GM18907 (cell line): Measurements from ENCODE around the gene PLEKHH2.
"Not testable (repeated sequence)": the region's sequence is repeated elsewhere in the genome, so short reads cannot be mapped to it uniquely, and the experiment has no call there.

Experiments used
- ATAC-seq: cut with Tn5 transposase; IDR thresholded peaks from one replicate; pipeline ENCODE4 v1.9.1; 2021; ENCODE audit warnings: mild to moderate bottlenecking, moderate library complexity; ENCODE audit not compliant: unreplicated experiment

Gene PLEKHH2

DNA sequence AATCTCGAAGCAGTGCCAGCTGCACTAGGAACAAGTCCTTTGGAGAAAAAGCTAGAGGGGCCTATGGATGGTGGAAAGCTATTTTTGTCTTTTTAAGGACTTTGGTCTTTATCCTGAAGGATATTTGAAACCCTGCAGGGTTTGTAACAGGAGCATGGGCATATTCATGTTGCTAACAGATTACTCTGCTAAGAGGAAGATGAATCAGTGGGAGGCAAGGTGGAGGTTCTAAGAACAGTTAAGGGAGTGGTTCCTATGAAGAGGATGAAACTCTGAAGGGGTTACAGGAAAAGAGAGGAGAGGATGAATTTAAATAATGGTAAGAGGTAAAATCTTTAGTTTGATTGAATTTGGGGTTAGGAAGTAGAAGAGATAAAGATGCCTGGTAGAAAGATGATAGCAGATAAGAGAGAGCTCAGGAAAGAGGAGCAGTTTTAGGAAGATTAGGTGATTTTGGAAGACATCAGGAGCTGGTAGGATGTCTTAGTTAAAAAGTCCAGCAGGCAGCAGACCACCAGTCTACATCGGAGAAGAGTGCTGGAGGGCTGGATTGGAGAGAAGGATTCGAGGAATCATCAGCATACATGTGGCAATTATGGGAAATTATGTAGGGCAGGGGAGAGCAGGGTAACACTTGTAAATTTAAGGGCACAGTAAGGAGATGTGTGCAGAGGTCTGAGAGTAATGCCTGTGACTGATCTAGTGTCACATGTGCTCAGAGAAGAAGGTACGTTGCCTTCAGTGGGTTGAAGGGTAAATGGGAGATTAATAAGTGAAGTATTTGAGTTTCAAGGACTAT, 78.4 kb downstream of the PLEKHH2 start:
- no peak for ATAC-seq

DNA sequence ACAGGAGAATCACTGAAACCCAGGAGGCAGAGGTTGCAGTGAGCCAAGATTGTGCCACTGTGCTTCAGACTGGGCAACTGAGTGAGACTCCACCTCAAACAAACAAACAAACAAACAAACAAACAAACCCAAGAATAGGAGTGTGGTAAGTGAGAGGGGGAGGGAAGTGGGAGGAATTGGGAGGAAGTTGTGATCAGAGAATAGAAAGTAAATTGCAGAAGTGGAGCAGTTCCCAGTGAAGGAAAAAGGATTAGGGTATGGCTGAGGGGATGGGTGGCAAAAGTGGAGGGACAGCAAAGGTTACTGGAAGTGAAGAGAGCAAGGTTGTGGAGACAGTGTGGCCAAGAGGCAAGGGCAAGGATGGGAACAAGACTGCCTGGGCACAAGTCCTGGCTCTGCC, 80.3 kb downstream of the PLEKHH2 start:
- ATAC-seq, result no peak

DNA sequence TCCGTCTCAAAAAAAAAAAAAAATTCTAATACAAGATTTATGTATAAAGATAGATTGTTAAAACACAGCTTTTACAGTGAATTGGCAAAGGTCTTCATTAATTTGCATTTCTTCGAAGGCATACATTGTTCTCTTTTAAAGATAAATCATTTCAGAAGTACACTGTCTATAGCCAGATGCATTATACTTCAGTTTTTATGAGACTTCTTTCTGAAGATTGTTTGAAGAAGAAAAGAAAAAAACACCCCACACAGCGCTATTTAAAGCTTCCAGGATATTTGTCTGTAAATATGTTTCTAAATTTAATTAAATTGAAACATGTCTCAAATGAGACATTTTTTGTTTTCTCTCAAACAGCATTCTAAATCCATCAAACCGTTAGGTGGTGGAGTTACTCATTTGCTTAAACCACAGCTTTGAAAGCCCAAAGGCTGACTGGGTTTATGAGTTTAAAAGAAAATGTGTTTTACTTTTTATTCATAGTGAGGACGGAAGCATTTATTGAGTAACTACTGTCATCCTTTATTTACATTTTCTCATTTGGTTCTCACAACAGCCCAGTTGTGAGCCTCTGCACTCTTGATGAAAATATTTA, 81.6 kb downstream of the PLEKHH2 start:
- peak; percentile 55 for ATAC-seq

DNA sequence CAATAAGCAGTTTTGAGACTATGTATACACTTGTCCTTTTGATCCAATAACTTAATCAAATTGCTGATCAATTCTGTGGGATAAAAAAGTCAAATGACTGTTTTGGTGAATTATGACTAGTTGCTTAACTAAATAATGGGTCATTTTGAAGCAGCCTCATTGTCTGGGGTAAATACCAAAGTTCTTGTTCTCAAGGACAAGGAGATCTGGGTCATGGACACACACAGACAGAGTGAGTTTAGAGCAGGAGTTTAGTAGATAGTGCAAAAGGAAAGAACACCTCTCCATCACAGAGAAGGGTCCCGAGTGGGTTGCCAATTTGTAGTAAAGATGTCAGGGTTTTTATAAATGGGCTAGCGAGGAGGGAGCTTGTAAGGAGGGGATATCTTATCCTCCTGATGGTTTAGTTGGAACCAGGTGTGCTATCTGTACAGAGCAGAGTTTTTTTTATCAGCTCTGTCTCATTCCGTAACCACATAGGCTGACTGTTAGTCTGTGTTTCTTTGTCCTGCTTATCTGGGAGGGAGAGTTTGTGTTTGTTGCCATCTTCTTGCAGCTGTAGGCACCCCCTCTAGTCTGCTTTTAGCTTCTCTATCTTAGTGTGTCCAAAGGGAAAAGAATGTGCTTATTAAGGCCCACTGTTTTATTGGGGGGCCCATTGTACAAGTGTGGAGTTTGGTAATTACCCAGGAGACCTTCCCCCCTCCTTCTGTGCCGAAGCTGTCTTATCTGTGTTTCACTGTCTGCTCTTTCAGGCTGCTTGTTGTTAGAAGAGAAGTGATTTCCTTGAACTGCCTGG, 87.9 kb downstream of the PLEKHH2 start:
- no peak for ATAC-seq

DNA sequence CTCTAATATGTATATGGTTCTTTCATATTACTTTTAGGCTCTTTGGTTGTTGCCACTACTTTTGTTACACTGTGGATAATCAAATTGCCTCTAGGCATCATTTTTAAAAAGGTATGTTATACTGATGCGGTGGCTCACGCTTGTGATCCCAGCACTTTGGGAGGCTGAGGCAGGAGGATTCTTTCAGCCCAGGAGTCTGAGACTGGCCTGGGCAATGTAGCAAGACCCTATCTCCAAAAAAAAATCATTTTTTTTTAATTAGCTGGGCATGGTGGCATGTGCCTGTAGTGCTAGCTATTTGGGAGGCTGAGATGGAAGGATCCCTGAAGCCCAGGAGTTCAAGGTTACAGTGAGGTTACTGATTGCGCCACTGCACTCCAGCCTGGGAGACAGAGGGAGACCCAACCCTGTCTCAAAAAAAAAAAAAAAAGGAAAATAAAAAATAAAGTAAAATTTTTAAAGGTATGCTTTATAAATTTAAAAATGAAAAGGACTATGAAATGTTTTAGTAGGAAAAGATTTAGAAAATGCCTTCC, 88.7 kb downstream of the PLEKHH2 start:
- no peak for ATAC-seq

DNA sequence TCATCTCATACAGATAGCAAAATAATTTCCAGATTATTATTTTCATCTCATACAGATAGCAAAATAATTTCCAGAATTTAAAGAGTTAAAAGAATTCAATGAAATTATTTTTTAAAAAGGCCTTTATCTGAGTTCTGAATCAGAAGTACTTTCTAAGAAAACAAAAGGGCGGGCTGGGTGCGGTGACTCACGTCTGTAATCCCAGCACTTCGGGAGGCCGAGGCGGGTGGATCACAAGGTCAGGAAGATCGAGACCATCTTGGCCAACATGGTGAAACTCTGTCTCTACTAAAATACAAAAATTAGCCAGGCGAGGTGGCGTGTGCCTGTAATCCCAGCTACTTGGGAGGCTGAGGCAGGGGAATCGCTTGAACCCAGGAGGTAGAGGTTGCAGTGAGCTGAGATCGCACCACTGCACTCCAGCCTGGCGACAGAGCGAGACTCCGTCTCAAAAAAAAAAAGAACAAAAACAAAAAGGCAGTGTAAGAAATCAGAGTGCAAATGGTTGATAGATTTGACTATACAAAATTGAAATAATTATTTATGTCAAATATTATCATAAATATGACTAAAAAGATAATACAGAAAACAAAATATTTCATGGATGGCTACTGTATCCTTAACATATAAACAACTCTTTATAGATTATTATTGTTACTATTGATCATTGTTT, 90.0 kb downstream of the PLEKHH2 start:
- not testable (repeated sequence) for ATAC-seq

DNA sequence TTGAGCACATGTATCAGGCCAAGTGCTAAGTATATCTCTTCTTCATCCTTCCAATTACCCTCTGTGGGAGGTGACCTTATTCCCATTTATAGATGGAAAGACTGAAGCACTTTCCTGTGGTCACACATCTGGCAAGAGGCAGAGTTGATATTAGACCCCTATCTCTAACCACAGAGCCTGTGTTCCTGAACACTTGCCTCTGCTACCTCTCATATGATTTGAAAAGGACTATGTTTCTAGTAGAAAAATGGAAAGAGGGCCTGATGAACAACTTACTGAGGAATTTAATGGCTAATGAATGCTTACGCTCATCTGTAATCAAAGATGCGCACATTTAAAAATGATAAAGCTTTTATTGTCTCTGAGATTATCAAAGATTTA, 90.6 kb downstream of the PLEKHH2 start:
- ATAC-seq, result no peak

DNA sequence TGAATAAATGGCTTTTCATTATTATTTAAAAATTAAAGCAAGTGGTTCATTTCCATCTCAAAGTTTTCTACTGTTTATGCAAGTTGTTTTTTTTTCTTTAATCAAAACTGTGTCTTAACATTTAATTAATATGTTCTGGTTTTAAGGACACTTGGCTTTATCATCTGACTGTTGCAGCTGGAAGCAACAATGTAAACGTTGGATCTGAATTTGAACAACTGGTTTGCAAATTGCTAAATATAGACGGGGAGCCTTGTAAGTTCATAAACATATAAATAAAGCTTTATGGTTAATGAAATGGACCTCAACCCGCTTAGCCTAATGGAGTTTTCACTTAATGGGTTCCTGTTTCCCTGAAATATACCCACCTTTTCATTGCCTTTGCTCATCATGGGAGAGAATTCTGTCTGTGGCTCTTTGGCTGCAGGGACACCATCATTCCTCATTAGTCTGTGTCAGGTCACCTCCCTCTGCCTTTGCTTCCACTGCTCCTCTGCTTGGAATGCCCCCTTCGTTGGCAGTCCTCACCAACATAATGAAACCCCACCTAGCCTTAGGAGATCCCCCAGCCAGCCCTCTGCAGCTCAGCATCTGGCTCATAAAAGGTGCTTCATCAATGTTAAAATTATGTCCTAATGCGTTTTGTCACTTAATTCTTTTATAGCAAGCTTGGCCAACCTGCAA, 92.6 kb downstream of the PLEKHH2 start:
- no peak for ATAC-seq

DNA sequence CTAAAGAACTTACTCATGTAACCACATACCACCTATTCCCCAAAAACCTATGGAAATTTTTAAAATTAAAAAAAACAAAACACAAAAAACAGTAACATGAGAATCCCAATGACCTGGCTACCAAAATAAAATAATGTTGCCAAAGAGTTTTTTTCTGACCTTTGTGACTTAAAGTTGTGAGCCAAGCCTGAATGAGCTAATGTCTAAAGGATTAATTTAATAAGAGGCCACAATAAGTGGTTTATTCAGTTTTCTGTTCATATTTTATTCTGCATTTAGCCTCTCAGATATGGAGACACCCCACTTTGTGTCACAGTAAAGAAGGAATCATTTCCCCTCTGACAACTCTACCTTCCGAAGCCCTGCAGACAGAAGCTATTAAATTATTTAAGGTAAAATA, 94.2 kb downstream of the PLEKHH2 start:
- no peak for ATAC-seq

DNA sequence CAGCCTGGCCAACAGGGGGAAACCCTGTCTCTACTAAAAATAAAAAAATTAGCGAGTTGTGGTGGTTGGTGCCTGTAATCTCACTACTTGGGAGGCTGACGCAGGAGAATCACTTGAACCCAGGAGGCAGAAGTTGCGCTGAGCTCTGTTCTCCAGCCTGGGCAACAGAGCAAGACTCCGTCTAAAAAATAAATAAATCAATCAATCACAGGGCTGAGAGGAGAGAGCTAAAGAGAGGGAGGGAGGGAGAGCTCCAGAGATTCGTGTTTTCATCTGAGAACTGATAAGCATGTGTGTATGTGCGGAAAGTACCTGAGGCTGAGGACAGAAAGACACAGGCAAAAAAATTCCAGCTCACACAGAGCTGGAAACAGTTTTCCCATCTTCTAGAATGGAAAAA, 99.6 kb downstream of the PLEKHH2 start:
- ATAC-seq, result no peak

DNA sequence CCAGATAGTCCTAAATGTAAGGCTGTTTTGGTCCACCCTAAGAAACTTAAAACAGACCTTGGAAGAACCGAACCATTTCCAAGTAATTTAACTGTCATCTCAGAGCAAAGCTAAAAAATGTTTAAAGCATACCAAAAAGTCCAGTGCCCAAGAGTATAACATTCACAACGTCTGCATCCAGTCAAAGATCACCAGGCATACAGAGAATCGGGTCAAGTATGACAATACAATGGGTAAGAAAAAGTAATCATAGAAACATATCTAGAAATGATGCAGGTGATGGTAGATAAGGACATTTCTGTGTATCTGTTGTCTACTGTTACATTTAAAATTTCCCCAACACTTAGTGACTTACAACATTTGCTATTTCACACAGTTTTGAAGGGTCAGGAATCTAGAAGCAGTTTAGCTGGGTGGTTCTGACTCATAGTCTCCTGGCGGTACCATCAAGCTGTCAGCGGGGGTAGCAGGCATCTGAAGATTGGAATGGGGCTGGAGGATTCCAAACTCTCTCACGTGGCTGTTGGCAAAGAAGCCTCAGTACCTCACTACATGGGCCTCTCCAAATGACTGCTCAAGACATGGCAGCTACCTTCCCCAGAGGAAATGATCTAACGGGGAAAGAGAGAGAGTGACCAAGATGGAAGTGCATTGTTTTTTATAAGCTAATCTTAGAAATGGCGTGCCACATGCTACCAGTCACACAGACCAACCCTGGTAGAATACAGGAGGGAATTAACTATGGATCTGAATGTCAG, 100.2 kb downstream of the PLEKHH2 start:
- ATAC-seq, result no peak

DNA sequence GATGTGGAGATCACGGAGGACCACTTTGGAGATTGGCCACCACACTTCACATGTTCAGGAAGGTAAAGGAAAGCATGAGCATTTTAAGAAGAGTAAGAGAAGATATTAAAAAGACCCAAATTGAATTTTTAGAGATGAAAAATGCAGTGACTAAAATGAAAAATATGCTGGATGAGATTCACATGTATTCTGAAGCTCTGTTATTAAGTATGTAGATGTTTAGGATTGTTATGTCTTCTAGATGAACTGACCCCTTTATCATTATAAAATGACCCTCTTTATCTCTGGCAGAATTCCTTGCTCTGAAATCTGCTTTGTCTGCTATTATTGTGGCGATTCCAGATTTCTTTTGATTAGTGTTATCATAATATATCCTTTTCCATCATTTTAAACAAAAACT, 100.8 kb downstream of the PLEKHH2 start:
- no peak for ATAC-seq

DNA sequence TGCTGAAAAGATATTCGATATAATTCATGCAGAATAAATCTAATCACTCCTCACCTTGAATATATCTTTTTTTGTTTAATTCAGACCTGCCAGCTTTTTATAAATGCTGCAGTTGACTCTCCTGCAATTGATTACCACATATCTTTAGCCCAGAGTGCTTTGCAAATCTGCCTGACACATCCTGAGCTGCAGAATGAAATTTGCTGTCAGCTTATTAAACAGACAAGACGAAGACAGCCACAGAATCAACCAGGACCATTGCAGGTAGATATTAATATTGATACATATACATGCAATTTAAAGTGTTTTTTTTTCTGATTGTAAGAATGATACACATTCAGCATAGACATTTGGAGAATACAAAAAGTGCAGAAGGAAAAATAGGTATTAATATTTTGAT, 101.2 kb downstream of the PLEKHH2 start:
- ATAC-seq, result no peak

DNA sequence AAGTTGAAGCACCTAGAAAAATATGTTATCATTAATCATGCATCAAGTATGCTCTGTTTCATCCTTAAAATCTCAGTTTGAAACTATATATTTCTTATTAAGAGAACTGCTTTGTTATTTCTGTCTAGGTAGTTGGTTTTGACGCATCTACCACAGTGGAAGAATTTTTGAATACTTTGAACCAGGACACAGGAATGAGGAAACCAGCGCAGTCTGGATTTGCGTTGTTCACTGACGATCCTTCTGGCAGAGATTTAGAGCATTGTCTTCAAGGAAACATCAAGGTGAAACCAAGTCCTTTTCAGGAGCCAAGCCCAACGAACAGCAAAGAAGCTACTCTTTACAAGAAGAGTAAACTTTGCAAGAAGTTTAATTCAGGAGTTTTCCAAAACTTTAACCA, 106.6 kb downstream of the PLEKHH2 start:
- ATAC-seq, result no peak

DNA sequence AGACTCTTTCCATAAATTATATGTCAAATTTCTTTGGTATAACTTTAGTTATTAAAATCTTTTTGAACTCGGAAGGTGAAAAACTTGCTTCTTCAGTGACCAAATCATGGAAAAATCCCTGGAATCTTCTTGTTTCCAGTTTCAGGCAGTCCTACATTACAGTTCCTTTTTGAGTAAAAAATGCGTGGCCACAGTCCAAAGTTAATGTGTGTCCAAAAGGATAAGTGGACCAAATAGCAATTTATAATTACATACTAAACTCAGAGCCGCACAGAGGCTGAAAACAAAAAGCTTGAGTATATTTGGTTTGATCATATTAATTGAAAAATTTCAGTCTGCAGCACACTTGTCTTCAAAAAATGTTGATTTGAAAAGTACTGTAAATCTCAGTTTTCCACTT, 108.4 kb downstream of the PLEKHH2 start:
- no peak for ATAC-seq

DNA sequence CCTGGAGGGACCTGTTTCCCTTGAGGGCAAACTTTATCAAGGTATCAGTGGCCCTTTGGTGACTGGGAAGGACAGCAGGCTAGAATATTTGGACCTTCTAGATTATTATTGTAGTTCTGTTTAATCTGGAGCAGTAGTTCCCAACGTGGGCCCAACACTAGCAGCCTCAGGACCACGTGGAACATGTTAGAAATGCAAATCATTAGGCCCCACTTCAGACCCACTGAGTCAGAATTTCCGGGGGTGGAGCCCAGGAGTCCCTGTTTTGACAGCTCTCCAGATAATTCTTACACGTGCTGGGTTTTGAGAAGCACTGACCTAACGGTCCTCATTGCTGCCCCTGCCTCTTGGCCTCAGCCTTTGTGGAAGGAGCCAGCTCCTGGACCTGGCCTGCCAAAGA, 111.3 kb downstream of the PLEKHH2 start:
- no peak for ATAC-seq

DNA sequence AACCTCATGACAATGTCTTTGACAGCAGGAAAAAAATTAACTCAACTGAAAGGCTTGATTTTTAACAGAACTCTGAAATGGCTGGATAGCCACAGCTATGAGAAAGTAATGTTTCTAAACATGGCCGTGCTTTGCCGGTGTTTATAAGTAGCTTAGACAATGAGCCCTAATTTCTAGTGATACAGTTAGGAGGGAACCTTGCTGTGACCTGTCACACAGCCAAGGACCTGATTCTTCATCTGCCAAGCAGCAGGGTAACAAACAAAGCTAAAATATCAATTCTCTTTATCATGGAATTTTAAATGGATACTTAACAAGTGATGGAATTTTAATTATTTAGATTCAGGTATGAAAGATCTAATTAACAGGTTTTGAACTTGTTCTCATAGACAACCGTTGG, 112.5 kb downstream of the PLEKHH2 start:
- no peak for ATAC-seq

DNA sequence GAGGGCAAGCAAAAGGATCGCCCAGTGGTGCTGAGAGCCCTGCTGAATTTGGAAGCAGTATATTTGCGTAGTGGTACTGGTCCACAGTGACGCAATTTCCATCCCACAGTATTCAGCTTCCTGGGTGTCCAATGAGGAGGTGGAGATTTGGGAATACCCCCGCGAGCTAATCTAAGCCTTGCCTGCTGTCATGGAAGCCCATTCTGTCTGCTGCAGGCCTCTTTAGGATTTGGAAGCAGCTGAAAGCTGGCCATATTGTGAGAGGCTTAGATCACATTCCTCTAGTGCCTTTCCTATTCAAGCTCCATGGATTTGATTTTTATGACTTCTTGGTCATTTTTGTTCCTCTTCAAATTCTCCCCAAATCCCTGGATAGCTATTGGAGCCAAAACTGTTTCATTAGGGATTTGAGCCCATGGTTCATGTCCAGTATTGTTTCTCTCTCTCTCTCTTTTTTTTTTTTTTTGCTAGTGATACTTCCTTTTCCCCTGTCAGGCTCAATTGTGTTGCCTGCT, 114.5 kb downstream of the PLEKHH2 start:
- no peak for ATAC-seq

DNA sequence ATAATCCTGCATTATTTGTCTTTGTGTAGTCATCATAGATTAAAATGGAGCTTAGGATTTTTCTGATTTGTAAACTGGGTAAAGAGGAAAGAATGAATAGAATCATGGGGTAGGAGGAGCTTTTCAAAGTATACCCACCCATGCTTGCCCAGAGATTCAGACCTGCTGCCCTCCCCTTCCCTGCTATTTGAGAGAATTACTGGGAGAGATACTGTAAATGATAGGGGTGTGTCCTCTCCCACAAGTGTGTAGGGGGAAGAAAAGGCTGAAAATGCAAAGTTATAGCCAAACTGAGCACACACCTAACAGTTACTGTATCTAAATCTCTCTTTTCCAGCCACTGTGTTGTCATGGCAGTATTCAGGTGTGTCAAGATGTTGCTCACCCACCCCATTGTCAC, 115.2 kb downstream of the PLEKHH2 start:
- ATAC-seq, result no peak

DNA sequence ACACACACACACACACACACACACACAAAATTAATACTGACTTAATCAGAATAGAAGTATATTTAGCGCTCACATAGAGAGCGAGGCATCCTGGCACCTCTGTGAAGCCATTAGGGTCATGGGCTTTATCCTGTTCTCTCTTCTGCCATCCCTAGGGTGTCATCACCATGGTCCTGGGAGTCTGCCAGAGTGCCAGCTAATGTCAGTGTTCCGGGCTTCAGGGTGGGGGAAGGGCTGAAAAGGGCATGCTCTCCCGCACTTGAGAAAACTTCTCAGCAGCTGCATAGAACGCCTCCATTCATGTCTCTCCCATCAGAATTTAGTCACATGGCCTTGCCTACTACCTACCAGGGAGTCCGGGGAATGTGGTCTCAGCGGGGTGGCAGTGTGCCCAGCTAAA, 117.1 kb downstream of the PLEKHH2 start:
- no peak for ATAC-seq
